HG03342 (cell line): ENCODE measurements around the gene TBPL1.
"Not testable (repeated sequence)": the region's sequence is repeated elsewhere in the genome, so short reads cannot be mapped to it uniquely, and the experiment has no call there.

Source experiments
- ATAC-seq: cut with Tn5 transposase; IDR thresholded peaks from one replicate; pipeline ENCODE4 v1.9.1; 2021; ENCODE audit warnings: mild to moderate bottlenecking, moderate library complexity; ENCODE audit not compliant: unreplicated experiment

The TBPL1 gene

DNA sequence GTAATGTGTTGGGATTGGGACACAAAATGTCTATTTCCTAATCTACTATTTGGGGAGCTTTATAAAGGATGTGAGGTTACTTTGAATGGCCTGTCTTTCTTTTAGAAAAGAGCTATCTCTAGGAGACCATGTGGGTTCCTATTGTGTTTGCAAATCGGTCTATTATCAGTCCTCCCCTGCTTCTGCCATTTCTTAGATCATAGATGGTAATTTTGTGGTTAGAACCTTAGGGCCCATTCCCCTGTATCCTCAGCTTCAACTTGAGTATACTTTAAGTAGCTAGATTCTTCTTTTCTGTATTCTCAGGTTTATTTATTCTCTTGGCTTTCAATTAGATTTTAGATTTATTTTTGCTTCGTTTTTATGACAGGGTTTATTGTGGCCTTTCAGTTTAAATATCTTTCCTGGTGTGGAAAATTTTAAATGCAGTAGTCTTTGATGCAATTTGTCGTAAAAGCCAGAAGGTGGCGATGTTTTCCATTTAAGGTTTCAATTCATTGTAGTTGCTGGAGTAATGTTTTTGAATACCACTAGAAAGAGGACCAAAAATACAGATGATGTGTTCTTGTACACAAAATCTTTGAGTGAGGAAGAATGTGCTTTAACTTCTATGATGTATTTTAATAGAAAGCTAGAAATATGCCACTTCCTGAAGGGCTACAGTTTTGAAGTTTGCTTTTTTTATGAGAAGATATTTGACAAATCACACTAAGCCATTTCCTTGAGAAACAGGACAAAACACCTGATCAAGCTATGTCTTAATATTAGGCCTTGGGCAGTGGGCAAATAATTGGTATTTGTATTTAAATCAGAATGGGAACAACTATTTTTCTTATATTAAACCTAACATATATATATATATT lies 20.3 kb downstream of the TBPL1 start:
- peak; percentile 67 for ATAC-seq

DNA sequence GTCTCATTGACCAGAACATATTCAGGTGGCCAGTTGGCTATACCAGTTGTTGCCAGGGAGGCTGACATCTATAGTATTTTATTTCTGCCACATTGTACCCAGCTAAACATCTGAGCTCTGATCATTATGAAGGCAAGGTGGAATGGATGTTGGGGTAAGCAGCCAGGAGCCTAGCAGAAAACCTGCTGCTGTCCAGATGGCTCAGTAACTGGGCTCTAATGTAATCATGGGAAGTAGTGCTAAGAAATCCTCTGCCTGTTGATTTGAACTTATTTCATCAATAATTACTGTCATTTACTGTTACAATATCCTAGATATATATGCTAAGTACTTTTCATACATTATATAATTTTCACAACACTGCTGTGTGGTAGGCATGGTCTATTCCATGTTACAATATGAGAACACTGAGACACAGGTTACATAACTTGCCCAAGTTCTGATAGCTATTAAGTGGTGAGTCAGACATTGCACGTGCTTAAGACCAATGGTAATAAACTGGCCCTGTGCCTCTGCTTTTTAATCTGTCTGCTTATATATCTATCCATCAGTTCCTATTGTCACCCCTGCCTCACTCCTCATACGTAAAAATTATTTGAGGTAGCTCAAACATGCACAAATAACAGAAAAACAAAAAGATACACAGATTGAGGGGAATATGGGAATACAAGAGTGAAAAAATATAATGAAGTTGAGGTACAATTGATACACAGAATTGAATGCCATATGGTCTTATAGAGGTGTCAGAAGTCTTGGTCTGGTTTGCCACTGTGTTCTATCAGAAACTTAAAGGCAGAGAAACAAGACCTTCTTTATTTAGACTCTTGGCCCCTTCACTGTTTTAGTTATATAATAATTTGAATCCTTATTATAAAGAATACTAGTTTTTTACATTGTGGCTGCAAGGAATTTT lies 25.2 kb downstream of the TBPL1 start:
- peak; percentile 59 for ATAC-seq

DNA sequence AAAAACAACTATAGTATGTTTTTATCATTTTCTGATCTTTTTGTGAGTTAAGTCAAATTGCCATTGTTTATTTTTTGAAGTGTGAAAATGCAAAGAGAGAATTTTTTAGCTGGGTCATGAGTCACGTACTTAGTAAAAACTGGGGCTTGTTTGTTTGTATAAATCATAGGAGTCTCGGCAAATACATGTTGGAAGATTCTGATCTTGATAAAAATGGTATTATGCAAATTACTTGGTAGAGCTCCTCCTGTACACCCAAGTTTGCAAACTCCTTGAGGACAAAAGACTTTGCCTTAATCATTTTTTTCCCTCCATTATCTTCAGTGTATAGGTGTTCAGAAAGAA lies 25.8 kb downstream of the TBPL1 start:
- no peak for ATAC-seq

DNA sequence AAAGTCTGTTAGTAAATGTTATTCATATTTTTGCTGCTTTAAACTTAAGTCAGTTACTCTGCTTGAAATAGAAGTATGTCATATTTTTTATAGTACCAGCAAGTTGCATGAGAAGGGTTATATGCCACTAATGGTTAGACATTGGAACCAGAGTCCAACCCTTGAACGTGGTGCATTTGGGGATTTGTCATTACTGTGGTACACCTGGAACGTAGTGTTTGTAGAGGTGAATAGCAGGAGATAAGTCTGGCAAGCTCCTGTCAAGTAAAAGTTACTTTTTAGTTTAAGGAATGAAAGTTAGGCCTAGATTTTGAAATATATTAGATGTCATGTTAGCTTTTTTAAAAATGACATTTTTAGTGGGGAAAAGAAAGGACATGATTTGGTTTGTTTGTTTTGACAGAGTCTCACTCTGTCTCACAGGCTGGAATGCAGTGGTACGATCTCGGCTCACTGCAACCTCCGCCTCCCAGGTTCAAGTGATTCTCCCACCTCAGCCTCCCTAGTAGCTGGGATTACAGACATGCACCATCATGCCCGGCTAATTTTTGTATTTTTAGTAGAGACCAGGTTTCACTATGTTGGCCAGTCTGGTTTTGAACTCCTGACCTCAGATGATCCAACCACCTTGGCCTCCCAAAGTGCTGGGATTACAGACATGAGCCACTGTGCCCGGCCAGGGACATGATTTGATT lies 26.4 kb downstream of the TBPL1 start:
- ATAC-seq = not testable (repeated sequence)

DNA sequence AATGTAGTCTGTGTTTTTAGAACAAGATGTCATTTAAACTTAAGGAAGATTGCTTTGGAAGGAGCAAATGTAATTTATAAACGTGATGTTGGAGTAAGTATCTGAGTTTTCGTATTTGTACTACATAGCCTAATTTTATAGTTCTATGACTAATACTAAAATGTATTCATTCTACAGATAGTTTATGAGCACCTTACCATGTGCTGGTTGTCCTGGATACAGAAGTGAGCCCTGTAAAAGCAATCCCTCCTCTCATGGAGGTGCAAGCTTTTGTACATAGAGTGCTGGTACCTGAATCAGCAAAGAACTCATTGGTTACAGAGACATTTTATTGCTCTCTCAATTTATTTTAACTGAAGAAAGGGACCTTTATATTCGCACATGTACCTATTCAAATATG lies 27.1 kb downstream of the TBPL1 start:
- ATAC-seq = no peak

DNA sequence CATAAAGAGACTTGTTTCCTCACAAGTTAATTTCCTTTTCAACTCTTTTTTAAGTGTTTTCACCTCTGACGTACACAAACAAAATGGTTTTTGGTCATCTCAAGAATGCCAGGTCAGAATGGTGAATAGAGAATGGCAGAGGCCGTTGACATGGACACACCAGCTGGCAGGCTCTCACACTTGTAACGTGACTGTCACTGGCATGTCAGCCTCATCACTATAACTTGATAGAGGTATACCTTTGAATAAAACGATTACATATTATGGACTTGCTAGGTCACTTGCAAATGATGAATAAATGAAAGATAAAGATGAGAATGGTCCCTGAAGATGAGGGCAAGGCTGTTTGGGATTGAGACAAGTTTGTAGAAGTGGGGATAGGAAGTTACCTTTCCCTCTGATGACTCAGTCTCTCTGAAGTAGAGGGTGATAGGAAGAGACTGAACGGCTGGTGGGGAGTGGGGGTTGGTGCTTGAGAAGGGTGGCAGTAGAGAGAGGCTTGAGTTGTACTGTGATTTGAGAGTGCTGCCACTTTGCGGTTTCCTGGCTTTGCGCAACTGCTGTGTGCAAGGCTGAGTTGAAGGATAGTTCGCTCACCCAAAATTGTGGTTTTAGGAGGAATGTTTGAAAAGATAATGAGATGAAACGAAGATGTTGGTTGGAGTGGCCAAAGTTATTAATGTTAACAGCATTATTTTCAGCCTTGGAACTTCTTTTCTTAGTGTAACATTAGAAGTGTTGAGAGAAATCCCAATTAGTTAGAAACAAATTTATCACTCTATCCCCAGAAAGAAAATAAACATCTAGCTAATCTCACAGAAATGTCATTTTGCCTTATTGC lies 30.3 kb downstream of the TBPL1 start:
- no peak for ATAC-seq

GRCh38 chr6:133985970-133986369 lies 32.9 kb downstream of the TBPL1 start:
- no peak for ATAC-seq

DNA sequence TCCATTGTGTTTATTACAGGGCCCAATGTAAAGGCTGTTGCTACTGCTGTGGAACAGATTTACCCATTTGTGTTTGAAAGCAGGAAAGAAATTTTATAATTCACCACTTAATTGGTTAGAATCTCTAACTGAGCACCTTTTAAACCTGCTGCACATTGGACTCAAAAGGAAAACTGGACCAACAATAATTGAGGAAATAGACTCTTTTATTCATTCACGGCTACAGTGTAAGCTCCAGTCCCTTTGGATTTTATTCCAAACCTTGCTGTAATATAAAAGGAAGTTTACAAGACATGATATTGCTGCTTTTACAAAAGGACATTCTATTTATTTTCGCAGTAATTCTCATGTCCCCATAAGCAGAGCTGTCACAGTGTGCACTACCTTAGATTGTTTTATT lies 33.9 kb downstream of the TBPL1 start:
- ATAC-seq = no peak

GRCh38 chr6:133989525-133989924 lies 36.5 kb downstream of the TBPL1 start:
- ATAC-seq = no peak

- ATAC-seq = no peak
Measured at GRCh38 chr6:133990321-133990720, 37.3 kb downstream of the TBPL1 start.

GRCh38 chr6:133991096-133991593 lies 38.1 kb downstream of the TBPL1 start:
- ATAC-seq = no peak

DNA sequence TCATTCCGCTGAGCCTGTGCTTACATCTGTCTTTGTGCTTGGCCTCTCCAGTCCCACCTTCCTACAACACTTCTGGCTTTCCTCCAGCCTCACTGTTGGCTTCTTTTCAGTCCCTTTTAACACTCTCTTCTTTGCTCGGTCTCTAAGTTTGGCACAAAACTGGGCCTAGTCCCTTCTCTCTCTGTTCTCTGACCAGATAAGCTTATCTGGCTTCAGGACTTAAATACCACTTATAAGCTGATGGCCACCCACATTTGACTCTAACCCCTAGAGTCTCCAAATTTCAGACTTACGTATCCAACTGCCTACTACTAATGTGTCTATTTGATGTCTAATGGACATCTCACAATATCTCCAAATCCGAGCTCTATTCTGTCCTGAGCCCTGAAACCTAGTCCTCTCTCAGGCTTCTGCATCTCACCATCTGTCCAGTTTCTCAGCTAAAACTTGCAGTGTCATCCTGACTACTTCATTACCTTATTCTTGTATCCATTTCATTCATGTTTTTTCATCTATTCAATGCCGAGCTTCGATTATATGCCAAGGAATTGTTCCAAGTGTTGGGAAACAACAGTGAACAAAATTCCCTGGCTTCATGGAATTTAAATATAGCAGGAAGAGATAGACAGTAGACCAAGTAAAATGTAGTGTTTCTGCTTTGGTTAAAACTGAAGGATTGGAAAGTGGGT lies 40.1 kb downstream of the TBPL1 start:
- ATAC-seq = no peak

- ATAC-seq = no peak
Measured at GRCh38 chr6:133995296-133995695, 42.3 kb downstream of the TBPL1 start.

DNA sequence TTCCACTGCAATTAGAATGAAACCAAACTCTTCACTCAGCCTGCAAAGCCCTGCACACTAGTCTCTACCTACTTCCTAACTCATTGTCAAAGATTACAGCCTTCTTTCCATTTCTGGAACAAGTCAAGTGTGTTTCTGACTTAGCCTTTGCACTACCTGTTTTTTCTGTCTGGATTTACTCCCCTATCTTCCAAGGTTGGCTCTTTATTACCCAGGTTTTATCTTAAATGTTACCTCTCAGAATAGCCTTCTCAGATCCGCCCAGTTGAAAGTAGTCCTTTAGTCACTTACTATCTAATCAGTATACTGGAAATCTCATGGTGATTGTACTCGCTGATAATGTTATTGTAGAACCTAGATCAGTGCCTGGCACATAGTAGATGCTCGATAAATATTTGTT lies 42.7 kb downstream of the TBPL1 start:
- no peak for ATAC-seq

GRCh38 chr6:133997267-133997666 lies 44.2 kb downstream of the TBPL1 start:
- ATAC-seq = no peak

GRCh38 chr6:133999305-133999704 lies 46.3 kb downstream of the TBPL1 start:
- ATAC-seq = no peak

- ATAC-seq = no peak
Measured at GRCh38 chr6:134000443-134000842, 47.4 kb downstream of the TBPL1 start.

GRCh38 chr6:134002821-134003220 lies 49.8 kb downstream of the TBPL1 start:
- no peak for ATAC-seq

DNA sequence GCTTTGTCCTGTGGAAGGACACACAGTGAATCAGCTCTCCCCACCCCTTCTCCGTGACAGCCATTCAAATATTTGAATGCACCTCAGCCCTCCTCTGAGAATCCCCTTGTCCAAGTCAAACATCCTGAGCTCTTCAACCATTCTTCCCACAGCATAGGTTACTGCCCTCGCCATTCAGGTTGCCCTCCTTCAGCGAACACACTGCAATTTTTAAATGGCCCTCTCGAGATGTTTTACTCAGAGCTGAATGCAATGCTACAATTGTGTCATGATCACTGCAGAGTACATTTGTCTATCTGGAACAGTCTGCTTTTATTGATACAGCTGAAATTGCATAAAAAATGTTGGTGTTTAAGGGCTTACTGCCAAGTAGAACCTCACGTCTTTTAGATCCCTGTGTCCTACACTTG lies 50.5 kb downstream of the TBPL1 start:
- ATAC-seq = no peak

- ATAC-seq = no peak
Measured at GRCh38 chr6:134004714-134005113, 51.7 kb downstream of the TBPL1 start.
